Immature natural killer cell (primary cell): ENCODE data around the gene P2RX7. TPM values are rescaled to one million over a fixed set of nuclear protein-coding genes. Genes with fewer than 3 reads are reported as not detected.

Experiments used
- DNase-seq, 3 donors: peaks; one replicate each; pipeline ENCODE4 v3.0.0; 2022; ENCODE audit warnings: mixed read lengths in 1 of 3
- H3K27ac Mint-ChIP-seq, 6 donors: one replicate each; pipeline ENCODE4 v1.8.0; 2020; ENCODE audit warnings: mixed read lengths in 6 of 6, mild to moderate bottlenecking in 5 of 6, inconsistent platforms in 4 of 6, moderate library complexity in 3 of 6
- H3K27me3 Mint-ChIP-seq, 3 donors: one replicate each; pipeline ENCODE4 v1.8.0; 2020 to 2021; ENCODE audit warnings: low read depth in 3 of 3, mild to moderate bottlenecking in 3 of 3, mixed read lengths in 3 of 3, moderate library complexity in 3 of 3, inconsistent platforms in 1 of 3
- H3K36me3 Mint-ChIP-seq, 3 donors: one replicate each; pipeline ENCODE4 v1.8.0; 2020; ENCODE audit warnings: mixed read lengths in 3 of 3, inconsistent platforms in 2 of 3, mild to moderate bottlenecking in 2 of 3
- H3K4me1 Mint-ChIP-seq, 2 donors: one replicate each; pipeline ENCODE4 v1.8.0; 2020; ENCODE audit warnings: inconsistent platforms in 2 of 2, mild to moderate bottlenecking in 2 of 2, mixed read lengths in 2 of 2, moderate library complexity in 1 of 2
- H3K4me3 Mint-ChIP-seq, 5 donors: one replicate each; pipeline ENCODE4 v1.8.0; 2020; ENCODE audit warnings: mild to moderate bottlenecking in 5 of 5, mixed read lengths in 5 of 5, inconsistent platforms in 3 of 5, moderate library complexity in 3 of 5
- H3K9me3 Mint-ChIP-seq, 6 donors: one replicate each; pipeline ENCODE4 v1.8.0; 2020; ENCODE audit warnings: mild to moderate bottlenecking in 6 of 6, mixed read lengths in 6 of 6, inconsistent platforms in 4 of 6, moderate library complexity in 3 of 6
- polyA plus RNA-seq, 3 donors: library from polyadenylated mRNA; unstranded; fragments of 300-500 nt; fragmentation: Illumina TruSeq; gene quantifications; one replicate each; pipeline ENCODE4 v1.2.3, GENCODE V29; 2021

Gene P2RX7
- polyA plus RNA-seq, 3 donors from 2014 or later: 7.5 to 17.4 (median 12.9) TPM

- peaks cover 0 to 25% (median 7%) of the 10 kb centered on the region in 3 donors for H3K36me3 Mint-ChIP-seq
- H3K4me1 Mint-ChIP-seq: peaks cover 3 to 6% of the 10 kb centered on the region in 2 donors
- peak overlapping the region in 3 of 6 donors; percentile 24 to 49 (median 40) for H3K27ac Mint-ChIP-seq
- H3K9me3 Mint-ChIP-seq: no peaks in the 10 kb centered on the region
- peaks cover 0 to 2% (median 0%) of the 10 kb centered on the region in 3 donors for H3K27me3 Mint-ChIP-seq
- no peak for DNase-seq
- H3K4me3 Mint-ChIP-seq: no peak overlapping the region
Observed at GRCh38 chr12:121230538-121230907, 97.8 kb downstream of the P2RX7 start.

- no peaks in the 10 kb centered on the region for H3K9me3 Mint-ChIP-seq
- H3K27me3 Mint-ChIP-seq: peaks cover 0 to 2% (median 0%) of the 10 kb centered on the region in 3 donors
- H3K36me3 Mint-ChIP-seq: peaks cover 0 to 25% (median 7%) of the 10 kb centered on the region in 3 donors
- peak overlapping the region in 1 of 6 donors; percentile 77 for H3K27ac Mint-ChIP-seq
- no peak overlapping the region for H3K4me3 Mint-ChIP-seq
- no peak for DNase-seq
- H3K4me1 Mint-ChIP-seq: peaks cover 0 to 6% of the 10 kb centered on the region in 2 donors
Observed at GRCh38 chr12:121232163-121232562, 99.5 kb downstream of the P2RX7 start.

- no peak for DNase-seq
- no peak overlapping the region for H3K4me3 Mint-ChIP-seq
- peaks cover 0 to 2% (median 2%) of the 10 kb centered on the region in 3 donors for H3K27me3 Mint-ChIP-seq
- H3K36me3 Mint-ChIP-seq: peaks cover 0 to 25% (median 7%) of the 10 kb centered on the region in 3 donors
- H3K9me3 Mint-ChIP-seq: no peaks in the 10 kb centered on the region
- peak overlapping the region in 3 of 6 donors; percentile 67 to 77 (median 76) for H3K27ac Mint-ChIP-seq
- peaks cover 0 to 6% of the 10 kb centered on the region in 2 donors for H3K4me1 Mint-ChIP-seq
Observed at GRCh38 chr12:121232977-121233627, 100.4 kb downstream of the P2RX7 start.

DNA sequence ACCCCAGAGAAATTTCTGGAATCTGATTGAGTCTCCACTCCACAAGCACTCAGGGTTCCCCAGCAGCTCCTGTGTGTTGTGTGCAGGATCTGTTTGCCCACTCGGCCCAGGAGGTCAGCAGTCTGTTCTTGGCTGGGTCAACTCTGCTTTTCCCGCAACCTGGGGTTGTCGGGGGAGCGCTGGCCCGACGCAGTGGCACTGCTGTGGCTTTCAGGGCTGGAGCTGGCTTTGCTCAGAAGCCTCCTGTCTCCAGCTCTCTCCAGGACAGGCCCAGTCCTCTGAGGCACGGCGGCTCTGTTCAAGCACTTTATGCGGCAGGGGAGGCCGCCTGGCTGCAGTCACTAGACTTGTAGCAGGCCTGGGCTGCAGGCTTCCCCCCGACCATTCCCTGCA, 100.9 kb downstream of the P2RX7 start:
- H3K4me1 Mint-ChIP-seq: peaks cover 0 to 6% of the 10 kb centered on the region in 2 donors
- peaks cover 0 to 2% (median 2%) of the 10 kb centered on the region in 3 donors for H3K27me3 Mint-ChIP-seq
- no peak overlapping the region for H3K27ac Mint-ChIP-seq
- H3K9me3 Mint-ChIP-seq: no peaks in the 10 kb centered on the region
- peaks cover 0 to 23% (median 7%) of the 10 kb centered on the region in 3 donors for H3K36me3 Mint-ChIP-seq
- no peak for DNase-seq
- no peak overlapping the region for H3K4me3 Mint-ChIP-seq

- Mint-ChIP-seq H3K36me3 (peaks cover 0 to 6% (median 3%) of the 10 kb centered on the region in 3 donors), H3K27ac (peak overlapping the region in 2 of 6 donors; percentile 34 to 45), H3K27me3 (peaks cover 7 to 14% (median 12%) of the 10 kb centered on the region in 3 donors), H3K9me3 (no peaks in the 10 kb centered on the region), H3K4me1 (peaks cover 29% of the 10 kb centered on the region in 2 donors), H3K4me3 (no peak overlapping the region)
- DNase-seq: no peak
Observed at GRCh38 chr12:121236776-121237175, 104.1 kb downstream of the P2RX7 start.

- peaks cover 30 to 31% of the 10 kb centered on the region in 2 donors for H3K4me1 Mint-ChIP-seq
- DNase-seq: no peak
- peaks cover 7 to 14% (median 12%) of the 10 kb centered on the region in 3 donors for H3K27me3 Mint-ChIP-seq
- H3K4me3 Mint-ChIP-seq: no peak overlapping the region
- H3K27ac Mint-ChIP-seq: peak overlapping the region; percentile 91 to 99 (median 98)
- H3K36me3 Mint-ChIP-seq: peaks cover 0 to 6% (median 3%) of the 10 kb centered on the region in 3 donors
- H3K9me3 Mint-ChIP-seq: no peaks in the 10 kb centered on the region
Observed at GRCh38 chr12:121237415-121237814, 104.7 kb downstream of the P2RX7 start.

Other genes starting within 250 kb of the P2RX7 start
- 10 to 100 TPM; 10.2 to 18.8 (median 15.6) TPM for gene SPPL3, start 228.5 kb upstream of the P2RX7 start, polyA plus RNA-seq
- not detected for gene HNF1A, start 154.3 kb upstream of the P2RX7 start, polyA plus RNA-seq
- 10 to 100 TPM; 11.8 to 24.8 (median 23.9) TPM for gene C12orf43, start 116.4 kb upstream of the P2RX7 start, polyA plus RNA-seq
- 10 to 100 TPM in 2 of 3 donors, 1 to 10 TPM in 1; 7.7 to 21.7 (median 13.2) TPM for gene OASL, start 93.6 kb upstream of the P2RX7 start, polyA plus RNA-seq
- 10 to 100 TPM; 38.2 to 49.0 (median 47.7) TPM for gene P2RX4, start 77.3 kb downstream of the P2RX7 start, polyA plus RNA-seq
- 10 to 100 TPM in 2 of 3 donors, 1 to 10 TPM in 1; 8.0 to 20.3 (median 12.6) TPM for gene CAMKK2, start 163.8 kb downstream of the P2RX7 start, polyA plus RNA-seq
- gene ANAPC5, start 219.5 kb downstream of the P2RX7 start, polyA plus RNA-seq: 100 to 1,000 TPM; 150 to 248 (median 157) TPM